Cardiac muscle cell (in vitro differentiated cells and primary cell): Measurements from ENCODE around the gene AHCTF1. TPM values are rescaled to one million over a fixed set of nuclear protein-coding genes. Genes with fewer than 3 reads are reported as not detected.

Experiments
- DNase-seq, 2 donors: peaks; one replicate each; pipeline versions ENCODE4 v3.0.0 to v3.0.0-alpha.2; 2010 to 2017; ENCODE audit warnings: low read depth in 1 of 2, low spot score in 1 of 2
- H3K27ac ChIP-seq: fragments of 200-600 bp; sonication (generic); 2 replicates; pipeline ENCODE4 v1.5.1; 2016
- H3K27me3 ChIP-seq: fragments of 200-600 bp; sonication (generic); 2 replicates; pipeline ENCODE4 v1.6.0; 2016; ENCODE audit warnings: control low read depth
- H3K36me3 ChIP-seq: fragments of 200-600 bp; sonication (generic); 2 replicates; pipeline ENCODE4 v1.5.1; 2016; ENCODE audit warnings: control low read depth
- H3K4me1 ChIP-seq: fragments of 200-600 bp; sonication (generic); 2 replicates; pipeline ENCODE4 v1.8.1; 2017; ENCODE audit warnings: low read depth, mild to moderate bottlenecking, mixed run types
- H3K4me3 ChIP-seq: fragments of 200-600 bp; sonication (generic); 2 replicates; pipeline ENCODE4 v1.5.1; 2016; ENCODE audit warnings: mild to moderate bottlenecking
- H3K9me3 ChIP-seq: fragments of 200-600 bp; sonication (generic); 2 replicates; pipeline ENCODE4 v1.5.1; 2017; ENCODE audit warnings: low read depth, mild to moderate bottlenecking, control low read depth
- polyA plus RNA-seq: library from polyadenylated mRNA; unstranded; fragments of >200 nt; fragmentation: Nextera tagmentation; extraction: Ambion mirVana; gene quantifications from 2 replicates; pipeline ENCODE4 v1.2.1, GENCODE V29; 2016
- total RNA-seq: library from RNA; depleted of rRNA; stranded (reverse); fragments of >200 nt; gene quantifications from 2 replicates; pipeline ENCODE4 v1.2.3, GENCODE V29; 2016
- TF ChIP-seq, protein P1 (sequence below): IDR thresholded peaks from 2 replicates; pipeline ENCODE4 v1.5.1; 2012; ENCODE audit warnings: low read depth, mild to moderate bottlenecking, low read length

The AHCTF1 gene, protein sequence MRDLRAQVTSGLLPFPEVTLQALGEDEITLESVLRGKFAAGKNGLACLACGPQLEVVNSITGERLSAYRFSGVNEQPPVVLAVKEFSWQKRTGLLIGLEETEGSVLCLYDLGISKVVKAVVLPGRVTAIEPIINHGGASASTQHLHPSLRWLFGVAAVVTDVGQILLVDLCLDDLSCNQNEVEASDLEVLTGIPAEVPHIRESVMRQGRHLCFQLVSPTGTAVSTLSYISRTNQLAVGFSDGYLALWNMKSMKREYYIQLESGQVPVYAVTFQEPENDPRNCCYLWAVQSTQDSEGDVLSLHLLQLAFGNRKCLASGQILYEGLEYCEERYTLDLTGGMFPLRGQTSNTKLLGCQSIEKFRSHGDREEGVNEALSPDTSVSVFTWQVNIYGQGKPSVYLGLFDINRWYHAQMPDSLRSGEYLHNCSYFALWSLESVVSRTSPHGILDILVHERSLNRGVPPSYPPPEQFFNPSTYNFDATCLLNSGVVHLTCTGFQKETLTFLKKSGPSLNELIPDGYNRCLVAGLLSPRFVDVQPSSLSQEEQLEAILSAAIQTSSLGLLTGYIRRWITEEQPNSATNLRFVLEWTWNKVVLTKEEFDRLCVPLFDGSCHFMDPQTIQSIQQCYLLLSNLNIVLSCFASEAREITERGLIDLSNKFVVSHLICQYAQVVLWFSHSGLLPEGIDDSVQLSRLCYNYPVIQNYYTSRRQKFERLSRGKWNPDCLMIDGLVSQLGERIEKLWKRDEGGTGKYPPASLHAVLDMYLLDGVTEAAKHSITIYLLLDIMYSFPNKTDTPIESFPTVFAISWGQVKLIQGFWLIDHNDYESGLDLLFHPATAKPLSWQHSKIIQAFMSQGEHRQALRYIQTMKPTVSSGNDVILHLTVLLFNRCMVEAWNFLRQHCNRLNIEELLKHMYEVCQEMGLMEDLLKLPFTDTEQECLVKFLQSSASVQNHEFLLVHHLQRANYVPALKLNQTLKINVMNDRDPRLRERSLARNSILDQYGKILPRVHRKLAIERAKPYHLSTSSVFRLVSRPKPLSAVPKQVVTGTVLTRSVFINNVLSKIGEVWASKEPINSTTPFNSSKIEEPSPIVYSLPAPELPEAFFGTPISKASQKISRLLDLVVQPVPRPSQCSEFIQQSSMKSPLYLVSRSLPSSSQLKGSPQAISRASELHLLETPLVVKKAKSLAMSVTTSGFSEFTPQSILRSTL (N-terminal part only)
- 11.0 and 19.1 TPM in 2 replicates for total RNA-seq
- 6.3 and 12.9 TPM in 2 replicates for polyA plus RNA-seq

DNA sequence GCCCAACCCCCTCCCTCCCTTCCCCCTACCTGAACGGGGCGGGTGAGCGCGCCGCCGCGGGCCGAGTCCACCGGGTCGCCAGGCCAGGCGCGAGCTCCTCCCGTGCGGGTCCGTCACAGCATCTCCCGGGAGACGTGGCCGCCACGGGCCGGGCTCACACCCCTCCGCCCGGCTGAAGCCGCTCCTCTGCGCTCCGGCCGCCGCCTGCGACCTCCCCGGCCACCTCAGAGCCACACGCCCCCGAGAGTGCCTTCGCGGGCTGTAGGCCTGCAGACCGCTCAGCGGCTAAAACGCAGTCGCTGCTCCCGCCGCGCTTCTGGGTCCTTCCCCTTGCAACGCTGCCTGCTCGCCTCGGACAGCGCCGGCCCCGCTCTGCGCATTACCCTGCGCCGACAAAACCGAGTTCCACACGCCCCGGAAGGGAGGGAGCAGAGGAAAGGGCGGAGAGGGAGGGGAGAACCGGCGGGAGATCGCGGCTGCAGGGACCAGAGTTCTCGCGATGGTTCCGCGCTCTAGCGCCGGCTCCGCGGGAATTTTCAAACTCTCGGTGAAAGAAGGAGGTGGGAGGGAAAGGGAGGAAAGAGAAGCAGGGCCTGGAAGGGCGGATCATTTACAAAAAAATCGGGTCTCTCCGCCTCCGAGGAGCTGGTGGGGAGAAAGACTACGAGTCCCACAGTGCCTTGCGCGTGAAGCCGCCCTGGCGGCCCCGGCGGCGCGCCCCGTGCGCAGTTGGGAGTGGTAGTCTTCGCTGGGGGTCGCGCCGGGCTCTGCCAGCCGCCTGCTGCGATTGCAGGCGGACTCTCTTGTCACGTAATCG, at the start of gene AHCTF1:
Gene AHCTF1 (minus strand): TSS at position 400 of the 817 bp plus-strand sequence. CDS start 13,578 bp downstream, outside the sequence.
- H3K4me1 ChIP-seq: peaks cover 6% of the 10 kb centered on the region
- peak within 1 kb of the TSS; percentile 96 for H3K27ac ChIP-seq
- TF ChIP-seq, protein P1, sequence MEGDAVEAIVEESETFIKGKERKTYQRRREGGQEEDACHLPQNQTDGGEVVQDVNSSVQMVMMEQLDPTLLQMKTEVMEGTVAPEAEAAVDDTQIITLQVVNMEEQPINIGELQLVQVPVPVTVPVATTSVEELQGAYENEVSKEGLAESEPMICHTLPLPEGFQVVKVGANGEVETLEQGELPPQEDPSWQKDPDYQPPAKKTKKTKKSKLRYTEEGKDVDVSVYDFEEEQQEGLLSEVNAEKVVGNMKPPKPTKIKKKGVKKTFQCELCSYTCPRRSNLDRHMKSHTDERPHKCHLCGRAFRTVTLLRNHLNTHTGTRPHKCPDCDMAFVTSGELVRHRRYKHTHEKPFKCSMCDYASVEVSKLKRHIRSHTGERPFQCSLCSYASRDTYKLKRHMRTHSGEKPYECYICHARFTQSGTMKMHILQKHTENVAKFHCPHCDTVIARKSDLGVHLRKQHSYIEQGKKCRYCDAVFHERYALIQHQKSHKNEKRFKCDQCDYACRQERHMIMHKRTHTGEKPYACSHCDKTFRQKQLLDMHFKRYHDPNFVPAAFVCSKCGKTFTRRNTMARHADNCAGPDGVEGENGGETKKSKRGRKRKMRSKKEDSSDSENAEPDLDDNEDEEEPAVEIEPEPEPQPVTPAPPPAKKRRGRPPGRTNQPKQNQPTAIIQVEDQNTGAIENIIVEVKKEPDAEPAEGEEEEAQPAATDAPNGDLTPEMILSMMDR: no peak
- no peaks in the 10 kb centered on the region for H3K27me3 ChIP-seq
- no peaks in the 10 kb centered on the region for H3K9me3 ChIP-seq
- peak; percentile 99 for DNase-seq
- peak within 1 kb of the TSS; percentile 99 for H3K4me3 ChIP-seq
- H3K36me3 ChIP-seq: no peaks in the 10 kb centered on the region

DNA sequence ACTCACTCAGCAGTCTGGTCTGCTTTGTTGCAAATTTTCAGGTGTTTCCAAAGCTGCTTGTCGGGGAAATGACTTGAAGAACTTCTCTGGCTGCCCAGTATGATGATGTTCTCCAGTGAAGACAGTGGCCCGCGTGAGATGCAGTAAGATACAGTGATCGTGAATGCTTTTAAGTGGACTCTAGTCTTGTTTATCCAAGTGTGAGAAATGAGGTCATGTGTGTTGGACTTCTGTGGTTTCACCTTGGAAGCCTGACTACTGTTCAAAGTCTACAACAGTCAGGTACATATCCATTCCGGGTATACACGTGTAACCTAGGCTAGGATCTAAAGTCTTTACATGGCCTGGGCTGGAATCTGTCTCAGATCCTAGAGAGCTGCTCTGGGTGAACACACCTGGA, 47.0 kb upstream of the AHCTF1 start:
- TF ChIP-seq, protein P1: no peak
- no peak for DNase-seq
- Histone ChIP-seq H3K27ac (no peak overlapping the region), H3K9me3 (no peaks in the 10 kb centered on the region), H3K4me1 (no peaks in the 10 kb centered on the region), H3K4me3 (no peak overlapping the region), H3K27me3 (no peaks in the 10 kb centered on the region), H3K36me3 (peaks cover 5% of the 10 kb centered on the region)

DNA sequence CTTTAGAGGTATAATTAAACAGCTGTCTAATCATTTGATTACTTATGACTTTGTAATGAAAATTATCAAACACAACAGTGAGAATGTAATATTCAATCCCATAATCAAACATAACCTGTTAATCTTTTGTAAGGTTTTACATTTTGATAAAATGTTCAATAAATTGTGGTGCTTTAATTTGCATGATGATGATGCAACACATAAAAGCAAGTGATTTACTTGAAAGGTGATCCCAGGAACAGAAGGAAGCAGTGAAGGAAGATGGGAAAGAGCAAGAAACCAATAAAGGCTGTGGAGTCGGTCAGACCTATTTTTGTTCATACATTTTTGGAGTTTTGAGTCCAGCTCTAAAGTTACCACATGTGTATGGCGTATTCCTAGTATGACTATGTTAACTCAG, 46.5 kb upstream of the AHCTF1 start:
- Histone ChIP-seq H3K4me1 (no peaks in the 10 kb centered on the region), H3K4me3 (no peak overlapping the region), H3K9me3 (no peaks in the 10 kb centered on the region), H3K27me3 (no peaks in the 10 kb centered on the region), H3K36me3 (peaks cover 5% of the 10 kb centered on the region), H3K27ac (no peak overlapping the region)
- DNase-seq: no peak
- TF ChIP-seq, protein P1: no peak

DNA sequence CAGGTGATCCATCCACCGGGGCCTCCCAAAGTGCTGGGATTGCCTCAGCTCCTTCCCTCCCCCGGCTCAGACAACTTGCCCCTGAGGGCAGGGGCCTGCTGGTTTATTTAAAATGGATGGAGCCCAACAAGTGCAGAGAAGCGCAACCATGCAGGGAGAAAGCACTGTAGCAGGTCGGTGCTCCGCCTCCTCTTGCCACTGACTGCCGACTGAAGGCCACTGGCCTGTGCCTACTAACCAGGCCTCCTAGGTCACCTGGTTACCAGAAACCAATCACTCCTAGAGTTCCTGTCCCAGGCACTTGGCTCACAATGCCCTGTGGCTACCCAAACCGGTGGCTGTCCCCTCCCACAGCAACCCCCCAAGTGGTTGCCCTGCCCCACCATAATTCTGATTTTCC, 40.2 kb upstream of the AHCTF1 start:
- no peak for DNase-seq
- H3K4me3 ChIP-seq: no peak overlapping the region
- H3K27ac ChIP-seq: no peak overlapping the region
- H3K36me3 ChIP-seq: no peaks in the 10 kb centered on the region
- TF ChIP-seq, protein P1: no peak
- H3K27me3 ChIP-seq: no peaks in the 10 kb centered on the region
- no peaks in the 10 kb centered on the region for H3K9me3 ChIP-seq
- no peaks in the 10 kb centered on the region for H3K4me1 ChIP-seq
